ENCODE measurements around the gene HIC1. TPM values are rescaled to one million over a fixed set of nuclear protein-coding genes. Genes with fewer than 3 reads are reported as not detected.
"Not testable (repeated sequence)": the region's sequence is repeated elsewhere in the genome, so short reads cannot be mapped to it uniquely, and the experiment has no call there.

HIC1 gene
- total RNA-seq, result 10 to 100 TPM in 1 of 2 donors, 1 to 10 TPM in 1; 4.8 to 12.8 TPM
- long read RNA-seq, partial matches to known transcripts, result 0 of 3 reads
- long read RNA-seq, other reads (novel, unspliced or antisense), result 3 of 3 reads

GRCh38 chr17:2054512-2055291 is at the start of gene HIC1:
Gene HIC1, plus strand, starts transcription at chr17:2055103. Its CDS starts 1,588 bp downstream, at chr17:2056691.
- ATAC-seq (peak; percentile 56), DNase-seq (peak in 1 of 2 donors; percentile 78)
- intact Hi-C loops (cut with DNase I, micrococcal nuclease), result loop anchor here in 1 of 2 donors (2.0 kb wide), 1 partner anchor 190 kb away; no protein-coding TSS in a partner anchor

- intact Hi-C loops (cut with DNase I, micrococcal nuclease), result no loop called here
- peak in 1 of 2 donors; percentile 41 for DNase-seq
- peak; percentile 98 for ATAC-seq
Observed at GRCh38 chr17:2008332-2009126, 46.4 kb upstream of the HIC1 start.

GRCh38 chr17:2009737-2010136 is 45.2 kb upstream of the HIC1 start:
- intact Hi-C loops (cut with DNase I, micrococcal nuclease), result no loop called here
- ATAC-seq, result no peak
- no peak for DNase-seq

GRCh38 chr17:2011411-2012371 is 43.2 kb upstream of the HIC1 start:
- DNase-seq (no peak), ATAC-seq (peak; percentile 24)
- intact Hi-C loops (cut with DNase I, micrococcal nuclease), result no loop called here

GRCh38 chr17:2012499-2012898 is 42.4 kb upstream of the HIC1 start:
- intact Hi-C loops (cut with DNase I, micrococcal nuclease), result no loop called here
- ATAC-seq, result no peak
- no peak for DNase-seq

GRCh38 chr17:2013220-2013993 is 41.5 kb upstream of the HIC1 start:
- DNase-seq; intact Hi-C loops (cut with DNase I, micrococcal nuclease); ATAC-seq: not testable (repeated sequence)

GRCh38 chr17:2013994-2014317 is 40.9 kb upstream of the HIC1 start:
- no peak for DNase-seq
- intact Hi-C loops (cut with DNase I, micrococcal nuclease), result no loop called here
- no peak for ATAC-seq

- DNase-seq (no peak), ATAC-seq (no peak)
- intact Hi-C loops (cut with DNase I, micrococcal nuclease), result no loop called here
Observed at GRCh38 chr17:2015314-2015713, 39.6 kb upstream of the HIC1 start.

- intact Hi-C loops (cut with DNase I, micrococcal nuclease), result no loop called here
- DNase-seq (no peak), ATAC-seq (no peak)
Observed at GRCh38 chr17:2016494-2016893, 38.4 kb upstream of the HIC1 start.

- intact Hi-C loops (cut with DNase I, micrococcal nuclease), result no loop called here
- ATAC-seq, result no peak
- no peak for DNase-seq
Observed at GRCh38 chr17:2017274-2017941, 37.5 kb upstream of the HIC1 start.

- ATAC-seq, result peak; percentile 70
- intact Hi-C loops (cut with DNase I, micrococcal nuclease), result no loop called here
- DNase-seq, result no peak
Observed at GRCh38 chr17:2018716-2019510, 36.0 kb upstream of the HIC1 start.

GRCh38 chr17:2019723-2020122 is 35.2 kb upstream of the HIC1 start:
- intact Hi-C loops (cut with DNase I, micrococcal nuclease), result no loop called here
- ATAC-seq (no peak), DNase-seq (no peak)

GRCh38 chr17:2020721-2021120 is 34.2 kb upstream of the HIC1 start:
- ATAC-seq (no peak), DNase-seq (no peak)
- intact Hi-C loops (cut with DNase I, micrococcal nuclease), result no loop called here

GRCh38 chr17:2022647-2023240 is 32.2 kb upstream of the HIC1 start:
- ATAC-seq, result no peak
- no peak for DNase-seq

GRCh38 chr17:2023256-2023655 is 31.6 kb upstream of the HIC1 start:
- intact Hi-C loops (cut with DNase I, micrococcal nuclease), result no loop called here
- no peak for ATAC-seq
- DNase-seq, result no peak

More at GRCh38 chr17:2022647-2023240, 32.2 kb upstream of the HIC1 start:
- intact Hi-C loops (cut with DNase I, micrococcal nuclease), result no loop called here
